Fibroblast of skin of back (primary cell): Measurements from ENCODE around the gene CARD11.
"Not testable (repeated sequence)": the region's sequence is repeated elsewhere in the genome, so short reads cannot be mapped to it uniquely, and the experiment has no call there.

Experiments
- DNase-seq: peaks from one replicate; pipeline ENCODE4 v3.0.0-alpha.2; 2013

CARD11 gene

DNA sequence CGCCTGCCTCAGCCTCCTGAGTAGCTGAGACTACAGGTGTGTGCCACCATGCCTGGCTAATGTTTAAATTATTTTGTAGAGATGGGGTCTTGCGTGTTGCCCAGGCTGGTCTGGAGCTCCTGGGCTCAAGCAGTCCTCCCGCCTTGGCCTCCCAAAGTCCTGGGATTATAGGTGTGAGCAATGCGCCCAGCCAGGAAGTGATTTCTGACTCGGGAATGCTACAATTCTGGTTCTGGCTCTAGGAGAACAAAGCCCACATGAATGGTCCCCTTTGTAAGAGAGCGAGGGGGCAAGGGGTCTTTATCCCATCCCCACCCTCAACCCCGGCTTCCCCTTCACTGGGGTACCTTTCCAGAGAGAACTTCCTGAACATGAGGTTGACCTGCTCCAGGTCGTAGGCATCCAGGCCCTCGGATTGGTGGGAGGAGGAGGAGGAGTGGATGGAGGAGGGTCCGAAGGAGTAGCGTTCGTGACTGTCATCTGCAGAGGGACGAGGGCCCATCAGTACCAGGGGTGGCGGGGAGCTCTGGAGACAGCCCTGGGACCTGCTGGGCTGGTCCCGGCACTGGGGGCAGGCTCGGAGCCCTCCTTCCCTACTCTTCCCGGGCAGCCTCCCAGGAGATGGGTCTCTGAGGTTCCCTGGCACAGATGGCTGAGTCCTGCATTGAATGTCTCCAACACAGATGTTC, 119.6 kb downstream of the CARD11 start:
- no peak for DNase-seq

GRCh38 chr7:2923291-2923781, 120.3 kb downstream of the CARD11 start:
- DNase-seq, result no peak

DNA sequence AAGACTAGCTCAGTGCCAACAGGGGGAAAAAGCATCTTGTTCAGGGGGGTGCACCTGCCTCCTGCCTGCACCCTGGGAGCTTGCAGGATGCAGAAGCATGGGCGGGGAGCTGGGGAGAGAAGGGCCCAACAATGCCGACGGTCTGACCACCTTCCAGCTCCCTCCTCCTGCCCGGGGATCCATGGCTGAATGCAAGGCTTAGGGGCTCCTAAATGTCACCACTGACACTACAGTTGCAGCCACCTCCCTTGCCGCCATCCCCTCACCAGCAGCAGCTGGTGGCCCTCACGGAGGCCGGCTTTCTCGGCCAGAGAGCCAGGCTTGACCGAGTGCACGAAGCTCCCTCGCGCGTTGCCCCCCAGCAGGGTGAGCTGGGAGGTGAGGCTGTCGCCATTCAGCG, 120.8 kb downstream of the CARD11 start:
- DNase-seq, result no peak

- no peak for DNase-seq
Measured at GRCh38 chr7:2922348-2922691, 121.3 kb downstream of the CARD11 start.

- DNase-seq, result no peak
Measured at GRCh38 chr7:2921653-2922347, 121.9 kb downstream of the CARD11 start.

- no peak for DNase-seq
Measured at GRCh38 chr7:2920956-2921652, 122.6 kb downstream of the CARD11 start.

DNA sequence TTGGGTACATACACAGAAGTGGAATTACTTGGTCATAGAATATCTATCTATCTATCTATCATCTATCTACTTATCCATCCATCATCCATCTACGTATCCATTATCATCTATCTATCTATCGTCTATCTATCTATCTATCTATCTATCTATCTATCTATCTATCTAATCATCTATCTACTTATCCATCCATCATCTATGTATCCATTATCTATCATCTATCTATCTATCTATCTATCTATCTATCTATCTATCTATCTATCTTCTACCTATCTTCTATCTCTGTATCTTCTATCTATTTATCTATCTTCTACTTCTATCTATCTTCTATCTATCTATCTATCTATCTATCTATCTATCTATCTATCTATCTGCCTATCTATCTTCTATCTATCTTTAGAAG, 123.2 kb downstream of the CARD11 start:
- not testable (repeated sequence) for DNase-seq

DNA sequence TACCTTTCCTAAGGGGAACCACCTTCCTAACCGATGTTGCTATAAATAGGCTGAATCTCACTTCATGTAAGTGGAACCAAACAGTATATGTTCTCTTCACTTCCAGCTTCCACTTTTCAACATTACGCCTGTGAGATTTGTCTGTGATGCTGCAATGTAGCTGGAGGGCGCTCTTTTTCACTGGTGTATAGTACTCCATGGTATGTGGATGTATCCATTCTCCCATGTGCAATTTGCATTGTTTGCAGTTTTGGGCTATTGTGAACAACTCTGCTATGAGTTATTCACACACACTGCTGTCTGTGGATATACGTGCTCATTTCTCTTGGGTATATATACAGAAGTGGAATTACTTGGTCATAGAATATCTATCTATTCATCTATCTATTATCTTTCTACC, 123.6 kb downstream of the CARD11 start:
- no peak for DNase-seq

DNA sequence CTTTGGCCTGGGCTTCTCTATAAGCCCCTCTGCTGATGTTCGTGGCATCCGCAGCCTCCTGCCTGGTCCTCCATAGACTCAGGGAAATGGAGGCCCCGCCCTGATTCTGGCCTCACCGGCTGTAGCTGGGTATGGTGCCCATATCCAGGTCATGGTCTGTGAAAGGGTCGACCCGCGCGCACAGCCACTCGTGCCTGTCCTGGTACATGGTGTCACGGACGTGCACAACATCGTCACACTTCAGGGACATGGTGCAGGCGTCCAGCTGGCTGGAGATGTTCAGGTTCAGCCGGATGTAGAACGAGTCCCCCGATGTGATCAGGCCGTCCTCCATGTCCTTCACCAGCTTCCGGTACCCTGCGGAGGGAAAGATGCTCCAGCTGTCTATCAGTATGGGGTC, 124.4 kb downstream of the CARD11 start:
- DNase-seq, result no peak

DNA sequence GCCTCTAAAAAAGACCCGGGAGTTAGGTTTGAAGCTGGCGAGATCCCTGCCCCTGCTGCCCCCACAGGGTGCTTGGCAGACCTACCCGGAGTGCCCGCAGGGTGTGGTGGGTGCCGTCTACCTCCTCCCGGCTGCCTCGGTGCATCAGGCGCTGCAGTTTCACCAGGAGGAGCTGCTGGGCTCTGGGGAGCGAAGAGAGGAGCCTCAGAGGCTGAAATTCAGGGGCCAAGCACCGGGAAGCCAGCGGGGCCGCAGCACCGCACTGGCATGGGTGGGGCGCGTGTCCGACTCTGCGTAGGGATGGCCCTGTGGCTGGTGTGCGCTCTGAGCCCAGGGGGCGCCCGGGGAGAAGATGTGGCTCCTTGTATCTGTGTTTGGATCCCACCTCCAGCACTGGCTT, 125.3 kb downstream of the CARD11 start:
- DNase-seq, result no peak

DNA sequence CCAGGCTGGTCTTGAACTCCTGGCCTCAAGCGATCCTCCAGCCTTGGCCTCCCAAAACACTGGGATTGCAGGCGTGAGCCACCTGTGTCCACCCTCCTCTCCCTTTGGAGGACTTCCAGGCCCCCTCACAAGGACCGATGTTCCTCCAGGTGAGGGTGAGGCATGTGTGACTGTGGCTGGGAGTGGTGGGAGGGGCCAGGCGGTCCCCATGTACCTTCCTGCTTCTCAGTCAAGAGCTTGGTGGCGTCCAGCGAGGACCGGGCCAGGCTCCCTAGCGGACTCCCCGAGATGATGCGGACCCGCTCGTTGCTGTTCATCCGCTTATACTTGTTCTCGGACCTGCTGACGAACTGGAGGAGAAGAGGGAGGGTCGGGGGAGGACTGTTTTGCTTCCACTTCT, 128.6 kb downstream of the CARD11 start:
- no peak for DNase-seq

GRCh38 chr7:2913760-2914387, 129.8 kb downstream of the CARD11 start:
- no peak for DNase-seq

- DNase-seq, result no peak
Measured at GRCh38 chr7:2912684-2913439, 130.8 kb downstream of the CARD11 start.

- no peak for DNase-seq
Measured at GRCh38 chr7:2911466-2911865, 132.2 kb downstream of the CARD11 start.

- no peak for DNase-seq
Measured at GRCh38 chr7:2909471-2910039, 134.1 kb downstream of the CARD11 start.

DNA sequence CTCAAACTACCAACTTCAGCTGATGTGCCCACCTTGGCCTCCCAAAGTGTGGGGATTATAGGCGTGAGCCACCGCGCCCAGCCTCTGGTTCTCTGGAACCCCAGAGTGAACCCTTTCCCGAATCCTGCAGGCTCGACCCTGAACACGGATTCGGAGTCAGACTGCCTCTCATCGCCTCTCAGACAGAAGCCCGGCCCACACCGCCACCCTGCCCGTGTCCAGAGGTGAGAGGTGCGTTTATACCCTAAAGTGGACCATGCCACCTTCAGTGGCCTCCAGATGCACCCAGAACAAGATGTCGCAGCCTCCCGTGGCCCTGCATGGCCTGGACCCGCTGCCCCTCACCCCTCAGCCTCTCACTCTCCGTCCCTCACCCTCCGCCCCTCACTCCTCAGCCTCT, 134.6 kb downstream of the CARD11 start:
- no peak for DNase-seq

DNA sequence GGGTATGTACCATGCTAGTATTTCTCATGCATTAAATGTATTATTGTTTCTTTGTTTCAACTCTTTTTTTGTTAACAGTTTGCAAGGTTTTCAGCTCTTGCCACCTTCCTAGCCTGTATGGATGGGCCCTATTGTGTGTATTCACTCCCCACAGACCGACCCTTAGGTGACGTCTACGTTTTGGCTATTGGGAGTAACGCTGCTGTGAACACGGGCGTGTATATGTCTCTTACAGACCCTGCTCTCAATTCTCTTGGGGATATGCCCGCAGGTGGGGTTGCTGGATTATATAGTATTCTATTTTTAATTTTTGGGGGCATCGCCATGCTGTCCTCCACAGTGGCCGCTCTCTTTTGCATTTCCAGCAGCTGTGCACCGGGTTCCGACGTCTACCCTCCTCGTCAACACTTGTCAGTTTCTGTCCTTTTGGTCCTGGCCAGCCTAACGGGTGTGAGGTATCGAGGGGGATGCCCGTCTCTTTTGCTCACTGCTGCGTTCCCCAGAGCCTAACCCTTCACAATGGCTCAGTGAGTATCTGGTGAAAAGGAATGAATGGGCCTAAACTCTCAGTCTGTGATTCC, 135.5 kb downstream of the CARD11 start:
- DNase-seq, result no peak

DNA sequence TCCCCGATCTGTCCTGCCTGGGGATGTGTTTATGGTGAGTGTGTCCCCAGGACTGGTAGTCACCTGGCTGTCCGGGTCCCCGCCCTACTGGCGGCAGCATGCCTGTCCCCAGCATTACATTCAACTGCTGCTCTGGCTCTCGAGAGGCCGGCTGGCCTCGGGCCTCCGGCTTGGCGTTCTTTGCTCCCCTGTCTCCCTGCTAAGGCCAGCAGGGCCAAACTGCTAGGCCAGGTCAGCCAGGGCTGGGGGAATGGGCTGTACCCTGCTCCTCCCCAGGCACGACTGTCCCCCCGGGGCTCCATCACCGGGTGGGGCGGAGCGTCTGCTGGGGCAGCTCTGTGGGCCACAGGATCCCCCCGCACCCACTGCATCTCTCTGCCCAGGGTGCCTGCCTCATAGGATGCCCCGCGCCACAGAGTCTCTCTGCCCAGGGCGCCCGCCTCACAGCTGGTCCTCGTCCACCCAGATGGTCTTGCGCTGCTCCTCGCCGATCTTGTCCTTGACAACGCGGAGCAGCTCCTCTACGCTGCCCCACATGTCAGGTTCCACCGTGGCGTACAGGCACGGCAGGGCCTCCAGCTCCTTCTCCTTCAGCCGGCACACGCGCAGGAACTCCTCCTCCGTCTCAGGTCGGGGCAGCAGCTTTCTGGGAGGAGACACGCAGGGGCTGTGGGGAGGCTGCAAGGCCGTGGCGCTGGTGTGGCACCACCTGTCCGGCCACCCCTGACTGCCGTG, 137.3 kb downstream of the CARD11 start:
- no peak for DNase-seq

DNA sequence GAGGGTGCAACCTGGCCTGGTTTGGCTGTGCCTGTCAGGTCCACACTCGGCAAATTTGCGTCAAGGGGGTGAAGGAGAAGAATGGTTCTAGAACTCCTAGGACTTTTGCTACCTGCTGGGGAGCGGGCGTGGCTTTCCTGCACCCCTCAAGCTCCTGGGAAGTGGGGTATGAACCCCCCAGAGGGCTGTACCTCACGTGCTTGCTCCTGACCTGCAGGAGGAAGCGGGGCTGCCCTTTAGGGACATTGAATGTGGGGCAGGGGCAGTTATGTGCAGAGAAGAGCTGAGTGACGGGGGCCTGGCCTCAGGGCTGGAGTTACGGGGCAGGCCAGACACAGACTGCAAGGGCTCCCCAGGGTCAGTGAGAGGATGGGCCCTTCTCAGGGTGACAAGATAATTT, 138.2 kb downstream of the CARD11 start:
- no peak for DNase-seq

DNA sequence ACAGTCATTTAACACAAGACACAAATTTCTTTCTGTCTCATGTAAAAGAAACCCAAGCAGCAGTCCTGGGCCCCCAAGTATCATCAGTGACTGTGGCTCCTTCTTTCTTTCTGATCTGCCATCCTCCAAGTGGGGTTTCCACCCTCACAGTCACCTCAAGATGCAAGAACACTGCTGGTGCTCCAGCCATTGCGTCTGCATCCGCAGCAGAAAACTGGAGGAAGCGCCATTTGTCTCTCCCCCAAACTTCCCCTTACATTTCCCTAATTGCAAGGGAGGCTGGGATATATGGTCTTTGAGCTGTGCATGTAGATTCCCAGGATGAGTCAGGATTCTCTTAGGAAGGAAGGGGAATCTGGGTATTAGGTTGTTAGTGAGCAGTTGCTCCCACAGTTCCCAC, 138.6 kb downstream of the CARD11 start:
- no peak for DNase-seq

DNA sequence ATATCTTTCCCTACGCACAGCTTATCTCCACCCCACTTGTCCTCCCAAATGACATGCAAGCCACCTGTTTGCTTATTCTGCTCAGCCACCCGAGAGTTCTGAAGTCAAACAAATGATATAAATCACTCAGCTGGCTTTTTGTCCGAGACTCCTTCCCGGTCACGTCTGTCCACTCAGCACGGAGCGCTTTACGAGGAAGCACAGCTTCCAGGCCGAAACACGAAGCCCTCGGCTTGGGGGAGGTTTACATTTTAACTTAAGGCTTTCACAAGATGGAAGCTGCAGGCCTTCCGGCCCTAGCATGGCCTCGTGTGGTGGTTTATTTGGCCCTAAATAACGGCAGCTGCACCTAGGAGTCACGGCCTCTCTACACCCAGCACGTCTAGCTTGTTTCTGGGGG, 139.5 kb downstream of the CARD11 start:
- DNase-seq, result no peak
